RPMI8226 (cell line): ENCODE results near the gene ZNF236.
A peak's percentile ranks its signal among the peaks of the same experiment; 100 is the strongest.
"Not testable (repeated sequence)": the region's sequence is repeated elsewhere in the genome, so short reads cannot be mapped to it uniquely, and the experiment has no call there.

Source experiments
- DNase-seq: peaks from one replicate; pipeline ENCODE4 v3.0.0-alpha.2; 2015

Gene ZNF236

DNA sequence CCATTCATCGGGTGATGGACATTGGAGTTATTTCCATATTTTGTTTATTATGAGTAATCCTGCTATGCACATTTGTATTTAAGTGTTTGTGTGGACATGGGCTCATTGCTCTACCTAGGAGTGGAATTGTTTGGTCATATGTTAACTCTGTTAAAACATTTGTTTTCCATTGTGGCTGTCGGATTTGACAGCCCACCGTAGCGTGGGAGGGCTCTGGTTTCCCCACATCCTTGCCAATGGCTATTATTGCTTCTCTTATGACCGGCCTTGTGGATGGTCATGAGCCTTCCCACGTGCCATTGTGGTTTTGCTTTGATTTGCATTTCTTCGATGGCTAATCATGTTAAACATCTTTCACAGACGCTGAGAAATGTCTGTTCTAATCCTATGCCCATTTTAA lies 92.0 kb downstream of the ZNF236 start:
- no peak for DNase-seq

GRCh38 chr18:76914796-76915195 lies 92.4 kb downstream of the ZNF236 start:
- DNase-seq, result no peak

DNA sequence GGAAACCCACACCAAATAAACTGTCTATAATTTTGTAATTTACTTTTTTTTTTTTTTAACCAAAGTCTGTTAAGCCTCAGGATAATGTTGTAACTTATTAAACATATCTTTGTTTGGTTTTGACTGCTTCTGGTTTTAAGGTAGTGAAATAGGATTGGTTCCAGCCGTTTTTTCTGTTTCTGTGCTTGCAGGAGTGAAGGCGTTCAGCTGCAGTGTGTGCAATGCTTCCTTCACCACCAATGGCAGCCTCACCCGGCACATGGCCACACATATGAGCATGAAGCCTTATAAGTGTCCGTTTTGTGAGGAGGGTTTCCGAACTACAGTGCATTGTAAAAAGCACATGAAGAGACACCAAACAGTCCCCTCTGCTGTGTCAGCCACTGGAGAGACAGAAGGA lies 93.1 kb downstream of the ZNF236 start:
- DNase-seq, result no peak

- no peak for DNase-seq
These were observed 98.6 kb downstream of the ZNF236 start for GRCh38 chr18:76920974-76921373.

DNA sequence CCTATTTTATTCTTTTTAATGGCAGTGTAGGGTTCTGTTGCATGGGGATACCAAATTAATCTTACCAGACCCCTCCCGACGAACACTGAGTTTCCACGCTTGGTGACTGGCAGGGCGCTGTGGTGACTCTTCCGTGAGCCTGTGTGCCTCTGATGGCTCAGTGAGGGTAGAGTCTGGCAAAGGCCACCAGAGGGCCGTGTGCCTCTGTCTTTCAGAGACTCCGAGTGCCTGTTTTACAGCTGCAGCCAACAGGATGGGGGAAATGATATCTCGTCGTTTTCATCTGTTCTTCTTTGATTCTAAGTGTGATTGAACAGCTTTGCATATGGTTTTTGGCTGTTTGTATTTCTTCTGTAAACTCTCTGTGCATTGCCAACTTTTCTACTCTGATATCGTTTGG lies 99.8 kb downstream of the ZNF236 start:
- peak; percentile 30 for DNase-seq

- DNase-seq, result no peak
These were observed 101.2 kb downstream of the ZNF236 start for GRCh38 chr18:76923485-76924085.

DNA sequence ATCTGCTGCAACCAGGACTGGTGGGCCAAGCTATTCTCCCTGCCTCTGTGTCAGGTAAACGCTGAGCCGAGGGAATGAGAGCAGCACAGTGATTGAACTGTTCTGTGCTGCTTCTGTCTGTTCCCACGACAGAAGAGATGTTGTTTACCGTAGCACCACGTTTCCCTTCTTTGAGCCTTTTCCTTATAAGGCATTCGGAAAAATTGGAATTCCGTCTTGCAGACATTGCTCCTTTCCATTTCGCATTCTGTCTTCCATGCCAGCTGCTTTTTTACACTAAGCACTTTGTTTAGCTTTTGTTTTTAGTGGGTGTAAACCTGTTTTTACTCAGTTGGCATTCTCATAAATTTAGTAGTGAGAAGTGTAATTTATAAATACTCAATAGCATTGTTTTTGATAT lies 103.1 kb downstream of the ZNF236 start:
- DNase-seq, result no peak

DNA sequence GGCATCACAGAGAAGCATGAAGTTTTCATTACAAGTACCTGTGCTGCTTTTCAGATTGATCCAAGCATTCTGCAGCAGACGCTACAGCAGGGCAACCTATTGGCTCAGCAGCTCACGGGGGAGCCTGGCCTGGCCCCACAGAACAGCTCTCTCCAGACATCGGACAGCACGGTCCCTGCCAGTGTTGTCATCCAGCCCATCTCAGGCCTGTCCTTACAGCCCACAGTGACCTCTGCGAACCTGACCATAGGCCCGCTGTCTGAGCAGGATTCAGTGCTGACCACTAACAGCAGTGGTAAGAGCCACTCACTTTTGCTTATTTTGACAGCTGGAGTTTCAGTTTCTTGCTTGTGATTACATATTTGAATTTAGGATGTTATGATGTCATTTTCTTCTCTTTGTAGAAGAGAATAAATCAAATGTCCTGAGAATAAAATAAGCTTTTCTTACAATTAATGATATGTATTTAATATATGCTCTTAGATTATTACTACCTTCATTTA lies 104.9 kb downstream of the ZNF236 start:
- no peak for DNase-seq

GRCh38 chr18:76928179-76928868 lies 106.0 kb downstream of the ZNF236 start:
- no peak for DNase-seq

DNA sequence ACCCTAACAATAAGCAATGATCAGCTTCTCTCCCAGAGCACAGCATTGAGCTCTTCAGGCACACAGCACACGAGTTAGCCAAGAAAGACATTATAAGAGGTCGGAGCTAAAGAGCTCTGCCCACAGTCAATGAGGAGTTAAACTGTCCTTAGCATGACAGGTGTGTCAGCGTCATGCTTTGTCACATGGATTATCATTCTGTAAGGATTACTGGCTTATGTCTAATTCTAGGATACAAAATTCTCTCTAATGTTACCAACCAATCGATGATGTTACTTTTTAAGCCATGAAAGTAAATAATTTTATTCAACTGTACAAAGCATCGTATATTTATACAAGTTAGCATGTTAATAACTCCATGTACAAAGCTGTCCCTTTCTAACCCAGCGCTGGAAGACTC lies 108.8 kb downstream of the ZNF236 start:
- DNase-seq, result no peak

GRCh38 chr18:76932026-76932819 lies 109.9 kb downstream of the ZNF236 start:
- DNase-seq, result no peak

- DNase-seq, result no peak
These were observed 113.5 kb downstream of the ZNF236 start for GRCh38 chr18:76935722-76936337.

DNA sequence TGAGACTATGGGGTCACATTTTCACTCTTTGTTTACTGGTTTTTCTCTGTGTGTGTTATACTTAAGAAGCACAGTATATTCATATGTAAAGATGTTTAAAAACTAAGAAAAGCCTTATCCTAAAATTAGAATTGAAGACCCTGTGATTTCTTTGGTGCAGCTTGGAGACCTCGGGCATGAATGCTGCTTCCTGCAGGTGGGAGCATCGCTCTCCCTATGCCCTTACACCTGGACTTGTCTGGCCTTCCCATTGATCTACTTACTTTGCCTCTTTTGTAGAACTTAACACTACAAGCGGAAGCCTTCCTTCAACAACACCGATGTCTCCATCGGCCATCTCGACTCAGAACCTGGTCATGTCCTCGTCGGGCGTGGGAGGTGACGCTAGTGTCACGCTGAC lies 114.5 kb downstream of the ZNF236 start:
- DNase-seq, result no peak

- no peak for DNase-seq
These were observed 115.2 kb downstream of the ZNF236 start for GRCh38 chr18:76937597-76937996.

DNA sequence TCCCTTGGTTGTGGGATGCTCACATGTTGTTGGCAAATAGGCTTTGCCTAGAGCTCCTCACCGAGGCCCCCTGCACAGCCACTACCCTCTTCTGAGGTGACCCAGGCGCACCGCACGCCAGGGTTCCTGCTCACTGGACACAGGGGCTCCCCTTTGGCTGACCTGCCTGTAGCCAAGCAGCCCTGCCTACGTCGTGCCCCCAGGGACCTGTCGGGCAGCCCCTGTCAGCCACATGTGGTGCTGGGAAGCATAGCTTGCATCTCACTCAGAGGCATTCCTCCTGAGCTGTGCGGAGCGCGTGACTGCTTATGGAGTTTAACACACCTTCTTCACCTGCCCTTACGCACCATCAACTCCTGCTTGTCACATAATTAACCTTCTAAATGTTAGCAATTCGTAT lies 116.3 kb downstream of the ZNF236 start:
- no peak for DNase-seq

- no peak for DNase-seq
These were observed 118.9 kb downstream of the ZNF236 start for GRCh38 chr18:76941284-76941683.

DNA sequence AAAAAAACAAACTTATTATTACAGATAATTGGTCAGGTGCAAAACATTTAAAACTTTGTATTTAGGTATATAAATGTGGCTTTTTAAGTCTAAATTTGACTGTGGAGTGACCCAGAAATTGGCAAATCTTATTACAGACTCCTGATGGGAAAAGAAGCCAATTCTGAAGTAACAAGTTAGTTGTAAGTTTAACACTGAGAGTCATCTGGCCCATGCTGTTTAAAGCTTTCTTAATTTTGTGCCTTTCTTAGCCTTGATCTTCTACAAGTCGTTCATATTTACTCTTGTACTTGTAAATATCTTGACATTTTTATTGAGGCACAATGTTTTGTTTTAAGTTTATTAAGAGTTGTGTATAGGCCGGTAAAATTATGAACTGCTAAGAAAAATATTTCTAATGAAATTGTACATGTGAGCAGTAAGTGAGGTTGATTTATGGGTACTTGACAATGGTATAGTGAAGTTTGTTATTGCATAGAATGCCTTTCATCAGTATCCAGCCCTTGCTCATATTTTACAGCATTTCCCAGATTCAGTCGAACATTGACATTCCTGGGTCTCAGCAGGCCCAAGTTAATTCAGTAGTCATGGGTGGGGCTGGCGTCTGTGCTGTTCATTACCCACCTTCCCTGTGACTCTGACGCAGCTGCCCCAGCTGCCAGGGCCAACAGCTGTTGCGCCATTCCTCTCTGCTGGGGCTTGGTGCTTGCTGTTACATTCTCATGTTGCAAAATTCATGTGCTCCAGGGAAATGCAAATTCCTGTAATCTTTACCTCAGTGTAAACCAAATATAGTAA lies 121.4 kb downstream of the ZNF236 start:
- no peak for DNase-seq

- DNase-seq, result not testable (repeated sequence)
These were observed 122.0 kb downstream of the ZNF236 start for GRCh38 chr18:76944346-76944745.

DNA sequence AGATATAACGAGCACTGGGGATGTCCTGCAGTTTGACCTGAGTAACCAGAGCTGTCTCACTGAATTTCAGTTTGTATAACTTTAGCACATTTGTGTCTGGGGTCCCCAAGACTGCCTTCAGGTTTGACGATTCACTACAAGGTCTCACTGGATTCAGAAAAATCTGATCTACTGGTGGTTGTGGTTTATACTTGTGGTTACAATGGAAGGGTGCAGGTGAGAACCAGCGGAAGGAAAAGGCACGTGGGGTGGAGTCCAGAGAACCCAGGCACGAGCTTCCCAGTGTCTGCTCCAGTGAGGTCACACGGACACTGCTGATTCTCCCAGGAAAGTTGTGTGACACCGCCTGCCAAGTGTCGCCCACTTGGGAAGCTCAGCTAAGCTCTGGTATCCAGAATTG lies 126.0 kb downstream of the ZNF236 start:
- no peak for DNase-seq

DNA sequence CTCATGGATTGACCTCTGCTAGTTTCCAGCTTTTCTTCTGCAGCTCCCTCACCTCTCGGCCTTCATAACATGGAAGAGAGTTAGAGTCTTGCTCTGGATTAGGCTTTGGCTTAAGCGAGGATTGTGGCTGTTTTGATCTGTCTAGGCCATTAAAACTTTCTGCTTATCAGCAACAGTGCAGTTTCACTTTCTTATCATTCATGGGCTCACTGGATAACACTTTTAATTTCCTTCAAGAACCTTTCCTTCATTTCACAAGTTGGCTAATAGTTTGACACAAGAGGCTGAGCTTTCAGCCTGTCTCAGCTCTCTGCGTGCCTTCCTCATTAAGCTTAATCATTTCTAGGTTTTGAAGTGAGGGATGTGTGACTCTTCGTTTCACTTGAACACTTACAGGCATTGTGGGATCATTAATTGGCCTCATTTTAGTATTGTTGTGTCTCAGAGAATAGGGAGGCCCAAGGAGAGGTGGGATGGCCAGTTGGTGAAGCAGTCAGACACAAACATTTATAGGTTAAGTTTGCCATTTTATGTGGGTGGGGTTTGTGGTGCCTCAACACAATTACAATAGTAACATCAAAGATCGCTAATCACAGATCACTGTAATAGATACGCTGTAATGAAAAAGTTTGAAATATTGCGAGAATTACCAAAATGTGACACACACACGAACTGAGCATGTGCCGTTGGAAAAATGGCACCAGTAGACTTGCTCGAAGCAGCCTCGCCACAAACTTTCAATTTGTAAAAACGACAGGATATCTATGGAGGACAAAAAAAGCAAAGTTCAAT lies 129.3 kb downstream of the ZNF236 start:
- no peak for DNase-seq

DNA sequence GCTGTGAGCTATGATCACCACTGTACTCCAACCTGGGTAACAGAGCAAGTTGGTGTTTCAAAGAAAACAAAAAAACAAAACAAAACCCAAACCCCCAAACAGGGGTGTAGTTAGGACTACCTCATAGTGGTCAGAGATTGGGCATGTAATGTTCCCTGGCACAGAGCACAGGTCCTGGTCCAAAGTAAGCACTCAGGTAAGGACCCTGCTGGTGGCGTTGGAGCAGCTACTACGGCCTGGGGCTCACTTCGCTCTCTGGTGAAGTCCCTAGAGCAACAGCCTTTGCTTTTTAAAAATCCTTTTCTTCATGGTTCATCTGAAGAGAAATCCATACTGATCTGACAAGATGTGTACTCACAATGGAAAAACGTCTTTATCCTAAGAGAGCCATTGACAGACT lies 130.4 kb downstream of the ZNF236 start:
- DNase-seq, result no peak

- no peak for DNase-seq
These were observed 130.8 kb downstream of the ZNF236 start for GRCh38 chr18:76953156-76953555.
